Uterus (tissue), 2 donors: ENCODE measurements around the gene SUCLG2.

ENCODE experiments used
- POLR2A ChIP-seq, 2 donors: fragments of 450-650 bp; IDR thresholded peaks; one replicate each; pipeline ENCODE4 v1.6.1; 2016; ENCODE audit warnings: antibody characterized with exemption in 2 of 2, mild to moderate bottlenecking in 1 of 2, moderate library complexity in 1 of 2
- TF ChIP-seq, protein P1 (sequence below), 4 experiments: fragments of 200-600 bp in 2 of 4; fragments of 450-650 bp in 2 of 4; sonication (generic) in 2 of 4; IDR thresholded peaks; one replicate each; pipeline ENCODE4 v1.5.1; 2016 to 2019; ENCODE audit warnings: antibody characterized with exemption in 4 of 4, mild to moderate bottlenecking in 2 of 4, moderate library complexity in 1 of 4

DNA sequence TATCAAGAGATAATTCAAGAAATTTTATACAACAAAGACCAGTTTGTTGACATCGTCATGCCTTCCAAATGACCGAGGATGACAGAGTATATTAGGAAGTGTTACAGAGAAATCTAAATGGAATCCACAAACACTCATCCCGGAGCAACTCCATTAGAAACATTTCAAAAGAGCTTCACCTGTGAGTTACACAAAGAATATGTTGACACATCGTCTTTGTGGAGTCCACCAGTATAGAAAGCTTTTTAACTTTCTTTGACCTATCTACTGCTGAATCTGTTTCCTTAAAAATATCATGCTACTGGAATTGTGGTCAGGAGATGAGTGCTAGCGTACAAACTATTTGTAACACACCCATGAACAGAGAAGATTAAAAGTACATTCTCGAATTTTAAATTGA lies 130.4 kb downstream of the SUCLG2 start:
- TF ChIP-seq, protein P1, sequence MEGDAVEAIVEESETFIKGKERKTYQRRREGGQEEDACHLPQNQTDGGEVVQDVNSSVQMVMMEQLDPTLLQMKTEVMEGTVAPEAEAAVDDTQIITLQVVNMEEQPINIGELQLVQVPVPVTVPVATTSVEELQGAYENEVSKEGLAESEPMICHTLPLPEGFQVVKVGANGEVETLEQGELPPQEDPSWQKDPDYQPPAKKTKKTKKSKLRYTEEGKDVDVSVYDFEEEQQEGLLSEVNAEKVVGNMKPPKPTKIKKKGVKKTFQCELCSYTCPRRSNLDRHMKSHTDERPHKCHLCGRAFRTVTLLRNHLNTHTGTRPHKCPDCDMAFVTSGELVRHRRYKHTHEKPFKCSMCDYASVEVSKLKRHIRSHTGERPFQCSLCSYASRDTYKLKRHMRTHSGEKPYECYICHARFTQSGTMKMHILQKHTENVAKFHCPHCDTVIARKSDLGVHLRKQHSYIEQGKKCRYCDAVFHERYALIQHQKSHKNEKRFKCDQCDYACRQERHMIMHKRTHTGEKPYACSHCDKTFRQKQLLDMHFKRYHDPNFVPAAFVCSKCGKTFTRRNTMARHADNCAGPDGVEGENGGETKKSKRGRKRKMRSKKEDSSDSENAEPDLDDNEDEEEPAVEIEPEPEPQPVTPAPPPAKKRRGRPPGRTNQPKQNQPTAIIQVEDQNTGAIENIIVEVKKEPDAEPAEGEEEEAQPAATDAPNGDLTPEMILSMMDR (IDR thresholded peaks at IDR 0.05) = no peak
- no peak for TF ChIP-seq POLR2A (IDR thresholded peaks at IDR 0.05)
